Neural progenitor cell (in vitro differentiated cells): Measurements from ENCODE around the gene ZNF18.

Experiments
- CTCF ChIP-seq: fragments of 200-600 bp; sonication (generic); IDR thresholded peaks from 2 replicates; pipeline ENCODE4 v1.5.1; 2017; ENCODE audit warnings: antibody characterized with exemption, mild to moderate bottlenecking
- EZH2 ChIP-seq: fragments of 200-600 bp; sonication (generic); IDR thresholded peaks from 2 replicates; pipeline ENCODE4 v1.6.1; 2017; ENCODE audit warnings: antibody characterized with exemption, mild to moderate bottlenecking, moderate library complexity
- EZH2phosphoT487 ChIP-seq: fragments of 200-600 bp; sonication (generic); IDR thresholded peaks from 2 replicates; pipeline ENCODE4 v1.6.1; 2017; ENCODE audit warnings: antibody characterized with exemption

DNA sequence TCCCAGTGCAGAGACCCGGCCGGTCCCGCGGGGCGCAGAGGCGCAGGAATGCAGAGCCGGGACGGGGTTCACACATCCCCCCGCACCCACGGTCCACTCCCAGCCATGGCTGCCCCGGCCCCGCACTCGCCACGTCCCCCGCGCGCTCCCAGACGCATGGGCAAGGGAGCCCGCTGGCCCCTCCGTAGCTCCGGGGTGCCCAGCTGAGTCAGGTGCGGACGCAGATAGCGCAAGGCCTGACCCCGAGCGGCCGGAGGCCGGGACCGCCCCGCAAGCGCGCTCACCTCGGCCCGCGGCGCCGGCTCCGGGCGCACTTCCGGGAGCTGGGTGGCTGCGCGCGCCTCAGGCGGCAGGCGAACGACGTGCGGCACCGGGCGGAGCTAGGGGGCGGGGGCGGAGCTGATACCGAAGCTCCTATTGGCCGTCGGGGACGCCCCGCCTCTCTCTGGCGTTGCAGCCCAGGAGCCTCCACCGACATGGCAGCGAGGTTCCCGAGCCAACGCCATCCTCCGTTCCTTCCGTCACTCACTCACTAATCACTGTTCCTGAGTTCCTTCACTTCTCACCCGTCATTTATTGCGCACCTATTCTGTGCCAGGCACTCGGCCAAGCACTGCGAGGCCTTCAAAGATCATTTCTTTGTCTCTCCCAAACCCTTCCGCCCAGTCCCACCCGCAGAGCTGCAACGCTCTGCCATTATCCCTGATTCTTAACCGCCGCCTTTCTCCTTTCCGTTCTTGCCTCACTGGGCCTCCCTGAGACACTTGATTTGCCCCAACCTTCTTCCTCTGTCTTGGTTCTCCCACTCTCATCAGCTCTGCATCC is at the start of gene ZNF18:
- TF ChIP-seq CTCF (no peak), EZH2 (no peak), EZH2phosphoT487 (peak; percentile 11)
